Gastroesophageal sphincter (tissue), 4 donors: ENCODE results near the gene PTCH1. TPM values are rescaled to one million over a fixed set of nuclear protein-coding genes. Genes with fewer than 3 reads are reported as not detected.

Experiments used
- ATAC-seq: fragments of 150-250 bp; one replicate; pipeline ENCODE4 v1.9.1; 2016; ENCODE audit warnings: mild to moderate bottlenecking, moderate library complexity
- H3K27ac ChIP-seq, 4 donors: fragments of 200-600 bp; sonication (generic) in 3 of 4; 1 replicate in 3 of 4; 2 replicates in 1 of 4; pipeline ENCODE4 v1.5.1; 2016 to 2019
- H3K27me3 ChIP-seq: fragments of 200-600 bp; sonication (generic); one replicate; pipeline ENCODE4 v1.5.1; 2019
- H3K36me3 ChIP-seq, 2 donors: fragments of 200-600 bp; sonication (generic); one replicate each; pipeline ENCODE4 v1.5.1; 2019; ENCODE audit warnings: control low read depth in 1 of 2
- H3K4me1 ChIP-seq, 3 donors: fragments of 200-600 bp; sonication (generic); 1 replicate in 2 of 3; 2 replicates in 1 of 3; pipeline ENCODE4 v1.5.1; 2016 to 2019; ENCODE audit warnings: control low read depth in 2 of 3
- H3K4me3 ChIP-seq, 2 donors: fragments of 200-600 bp; sonication (generic); one replicate each; pipeline ENCODE4 v1.5.1; 2019; ENCODE audit warnings: mild to moderate bottlenecking in 1 of 2, moderate library complexity in 1 of 2
- H3K9me3 ChIP-seq, 3 donors: fragments of 200-600 bp; sonication (generic); one replicate each; pipeline ENCODE4 v1.5.1; 2017 to 2019; ENCODE audit warnings: control low read depth in 2 of 3
- CTCF ChIP-seq, 4 experiments: fragments of 200-600 bp in 2 of 4; fragments of 450-650 bp in 2 of 4; sonication (generic) in 1 of 4; IDR thresholded peaks; one replicate each; pipeline ENCODE4 v1.5.1; 2017 to 2019; ENCODE audit warnings: antibody characterized with exemption in 4 of 4, mild to moderate bottlenecking in 2 of 4, moderate library complexity in 2 of 4
- EP300 ChIP-seq: sonication (generic); formaldehyde crosslinking; IDR thresholded peaks from one replicate; pipeline ENCODE4 v1.6.1; 2017; ENCODE audit warnings: antibody characterized with exemption, mild to moderate bottlenecking
- POLR2A ChIP-seq, 2 donors: fragments of 450-650 bp; IDR thresholded peaks; one replicate each; pipeline ENCODE4 v1.6.1; 2017; ENCODE audit warnings: antibody characterized with exemption in 2 of 2, mild to moderate bottlenecking in 2 of 2, moderate library complexity in 1 of 2
- POLR2AphosphoS5 ChIP-seq: sonication (generic); formaldehyde crosslinking; IDR thresholded peaks from one replicate; pipeline ENCODE4 v1.6.1; 2017; ENCODE audit warnings: antibody characterized with exemption
- WGBS, 2 donors: methylation state at CpG; one replicate each; pipeline ENCODE4 v1.1.5; 2018; ENCODE audit warnings: low coverage in 1 of 2; 5-methylcytosine and 5-hydroxymethylcytosine counted together
- total RNA-seq, 4 donors: library from RNA; depleted of rRNA; stranded (reverse); fragments of >200 nt; gene quantifications; one replicate each; pipeline ENCODE4 v1.1.0, GENCODE V29; 2016

Gene PTCH1
- total RNA-seq, 4 donors from 2014 or later, result 12.5 to 20.3 (median 15.5) TPM

- no peaks in the 10 kb centered on the region for H3K27me3 ChIP-seq
- H3K4me3 ChIP-seq, result no peak overlapping the region
- no peak overlapping the region for H3K27ac ChIP-seq
- H3K4me1 ChIP-seq, result peaks cover 0 to 15% (median 6%) of the 10 kb centered on the region in 3 donors
- 92 to 93% methylated on average over 3 of the region's 3 CpGs for WGBS, 2 donors
- peaks cover 0 to 37% of the 10 kb centered on the region in 2 donors for H3K36me3 ChIP-seq
- TF ChIP-seq POLR2AphosphoS5 (no peak), EP300 (no peak), CTCF (IDR thresholded peaks at IDR 0.05) (no peak), POLR2A (IDR thresholded peaks at IDR 0.05) (no peak)
- H3K9me3 ChIP-seq, result no peaks in the 10 kb centered on the region
- no peak for ATAC-seq
Observed at GRCh38 chr9:95482621-95483020, 34.1 kb downstream of the PTCH1 start.

GRCh38 chr9:95481000-95481399 lies 35.8 kb downstream of the PTCH1 start:
- 93 to 100% methylated on average over 1 to 2 of the region's 2 CpGs for WGBS, 2 donors
- Histone ChIP-seq H3K4me3 (no peak overlapping the region), H3K4me1 (peaks cover 0 to 15% (median 6%) of the 10 kb centered on the region in 3 donors), H3K27ac (no peak overlapping the region), H3K27me3 (no peaks in the 10 kb centered on the region), H3K36me3 (peaks cover 0 to 53% of the 10 kb centered on the region in 2 donors), H3K9me3 (no peaks in the 10 kb centered on the region)
- TF ChIP-seq POLR2AphosphoS5, result no peak
- no peak for TF ChIP-seq CTCF (IDR thresholded peaks at IDR 0.05)
- no peak for TF ChIP-seq EP300
- no peak for TF ChIP-seq POLR2A (IDR thresholded peaks at IDR 0.05)
- ATAC-seq, result no peak

- Histone ChIP-seq H3K27me3 (no peaks in the 10 kb centered on the region), H3K36me3 (peaks cover 0 to 59% of the 10 kb centered on the region in 2 donors), H3K4me1 (peaks cover 0 to 15% (median 6%) of the 10 kb centered on the region in 3 donors), H3K9me3 (no peaks in the 10 kb centered on the region), H3K27ac (no peak overlapping the region), H3K4me3 (no peak overlapping the region)
- TF ChIP-seq POLR2A (IDR thresholded peaks at IDR 0.05), result no peak
- TF ChIP-seq CTCF (IDR thresholded peaks at IDR 0.05), result no peak
- TF ChIP-seq EP300, result no peak
- no peak for TF ChIP-seq POLR2AphosphoS5
- ATAC-seq, result no peak
- WGBS, 2 donors, result 69 to 88% methylated on average over 6 to 12 of the region's 12 CpGs
Observed at GRCh38 chr9:95480346-95480745, 36.4 kb downstream of the PTCH1 start.

GRCh38 chr9:95479330-95479729 lies 37.4 kb downstream of the PTCH1 start:
- H3K27me3 ChIP-seq, result no peaks in the 10 kb centered on the region
- H3K27ac ChIP-seq, result no peak overlapping the region
- H3K4me1 ChIP-seq, result peaks cover 0 to 9% (median 5%) of the 10 kb centered on the region in 3 donors
- 96% methylated on average over 9 of the region's 9 CpGs; no CpG with 5 or more reads in 1 of the 2 donors for WGBS, 2 donors
- ATAC-seq, result no peak
- TF ChIP-seq EP300, result no peak
- TF ChIP-seq POLR2AphosphoS5, result no peak
- no peak for TF ChIP-seq CTCF (IDR thresholded peaks at IDR 0.05)
- no peak for TF ChIP-seq POLR2A (IDR thresholded peaks at IDR 0.05)
- H3K4me3 ChIP-seq, result no peak overlapping the region
- peaks cover 0 to 69% of the 10 kb centered on the region in 2 donors for H3K36me3 ChIP-seq
- H3K9me3 ChIP-seq, result no peaks in the 10 kb centered on the region

GRCh38 chr9:95478335-95478734 lies 38.4 kb downstream of the PTCH1 start:
- Histone ChIP-seq H3K27ac (no peak overlapping the region), H3K4me3 (no peak overlapping the region), H3K4me1 (peaks cover 0 to 4% (median 0%) of the 10 kb centered on the region in 3 donors), H3K27me3 (no peaks in the 10 kb centered on the region), H3K36me3 (peaks cover 0 to 79% of the 10 kb centered on the region in 2 donors), H3K9me3 (no peaks in the 10 kb centered on the region)
- 73 to 86% methylated on average over 5 of the region's 5 CpGs for WGBS, 2 donors
- no peak for ATAC-seq
- no peak for TF ChIP-seq POLR2A (IDR thresholded peaks at IDR 0.05)
- no peak for TF ChIP-seq CTCF (IDR thresholded peaks at IDR 0.05)
- no peak for TF ChIP-seq POLR2AphosphoS5
- TF ChIP-seq EP300, result no peak
